IMR-90 (cell line): ENCODE results near the gene MRPL3. TPM values are rescaled to one million over a fixed set of nuclear protein-coding genes. Genes with fewer than 3 reads are reported as not detected.
A peak's percentile ranks its signal among the peaks of the same experiment; 100 is the strongest.

Experiments
- ATAC-seq: fragments of 200-7000 bp; cut with Tn5 transposase; 2 replicates; pipeline ENCODE4 v1.9.1; 2020; ENCODE audit warnings: low read depth, mild to moderate bottlenecking, moderate library complexity
- BruUV-seq: library from RNA; stranded (reverse); fragments of 400-500 nt; replicated peaks from 2 replicates; lab custom pipeline; 2021; lab: Mats Ljungman, UMichigan
- CTCF ChIA-PET: fragments of 300-600 bp; formaldehyde crosslinking; extraction: SDS; loops from one replicate; lab custom pipeline; 2021; ENCODE audit warnings: antibody characterized with exemption; lab: Yijun Ruan, JAX
- POLR2A ChIA-PET: fragments of 300-600 bp; sonication (Branson Sonifier 250); formaldehyde crosslinking; loops from one replicate; lab custom pipeline; 2022; ENCODE audit warnings: antibody characterized with exemption; ENCODE audit not compliant: unreplicated experiment; lab: Charles Lee
- DNase-seq: peaks from one replicate; pipeline ENCODE4 v3.0.0; 2013
- H2AFZ ChIP-seq: replicated peaks from 2 replicates; pipeline ENCODE3; 2013; ENCODE audit warnings: low read length, mild to moderate bottlenecking; ENCODE audit not compliant: poor library complexity
- H2AK5ac ChIP-seq: 2 replicates; pipeline ENCODE4 v1.6.1; 2013; ENCODE audit warnings: low read depth, low read length, inconsistent platforms
- H2AK9ac ChIP-seq: replicated peaks from 2 replicates; pipeline ENCODE3; 2013; ENCODE audit warnings: mild to moderate bottlenecking, low read depth, low read length, moderate library complexity; ENCODE audit not compliant: poor library complexity
- H2BK120ac ChIP-seq: 2 replicates; pipeline ENCODE4 v1.6.1; 2013; ENCODE audit warnings: low read depth, low read length, inconsistent platforms
- H2BK15ac ChIP-seq: 3 replicates; pipeline ENCODE4 v1.6.1; 2013; ENCODE audit warnings: low read depth, low read length, inconsistent platforms
- H2BK20ac ChIP-seq: 2 replicates; pipeline ENCODE4 v1.6.1; 2013; ENCODE audit warnings: low read depth, mild to moderate bottlenecking, inconsistent platforms, low read length, moderate library complexity
- H2BK5ac ChIP-seq: 2 replicates; pipeline ENCODE4 v1.6.1; 2013; ENCODE audit warnings: mild to moderate bottlenecking, low read depth, low read length, inconsistent platforms; ENCODE audit not compliant: poor library complexity, severe bottlenecking
- H3K14ac ChIP-seq: replicated peaks from 2 replicates; pipeline ENCODE4 v1.6.1; 2013; ENCODE audit warnings: low read depth, low read length, inconsistent platforms
- H3K18ac ChIP-seq: 2 replicates; pipeline ENCODE4 v1.6.1; 2013; ENCODE audit warnings: low read depth, low read length, control low read depth
- H3K23ac ChIP-seq: 2 replicates; pipeline ENCODE4 v1.6.1; 2013; ENCODE audit warnings: low read depth, low read length, inconsistent platforms
- H3K27ac ChIP-seq: 2 replicates; pipeline ENCODE4 v1.5.1; 2013; ENCODE audit warnings: mild to moderate bottlenecking, control low read depth, low read length; ENCODE audit not compliant: insufficient read depth
- H3K27me3 ChIP-seq: 2 replicates; pipeline ENCODE4 v1.6.1; 2013; ENCODE audit warnings: low read length; ENCODE audit not compliant: control insufficient read depth, insufficient read depth
- H3K36me3 ChIP-seq: 2 replicates; pipeline ENCODE4 v1.6.1; 2013; ENCODE audit warnings: low read length, mixed read lengths; ENCODE audit not compliant: control insufficient read depth, insufficient read depth
- H3K4ac ChIP-seq: 2 replicates; pipeline ENCODE4 v1.6.1; 2013; ENCODE audit warnings: low read depth, low read length, inconsistent platforms
- H3K4me1 ChIP-seq: 2 replicates; pipeline ENCODE4 v1.6.1; 2013; ENCODE audit warnings: low read length, mixed read lengths; ENCODE audit not compliant: control insufficient read depth, insufficient read depth
- H3K4me2 ChIP-seq: 2 replicates; pipeline ENCODE4 v1.6.1; 2013; ENCODE audit warnings: low read depth, mild to moderate bottlenecking, control low read depth, low read length, moderate library complexity
- H3K4me3 ChIP-seq: 2 replicates; pipeline ENCODE4 v1.5.1; 2013; ENCODE audit warnings: low read depth, mild to moderate bottlenecking, control low read depth, low read length, moderate library complexity; ENCODE audit not compliant: insufficient read depth
- H3K56ac ChIP-seq: 2 replicates; pipeline ENCODE4 v1.6.1; 2013; ENCODE audit warnings: low read length, inconsistent platforms; ENCODE audit not compliant: insufficient read depth; ENCODE audit errors: extremely low read depth
- H3K79me1 ChIP-seq, 2 experiments: 2 replicates each; pipeline ENCODE4 v1.6.1; 2013; ENCODE audit warnings: low read length in 2 of 2, inconsistent platforms in 1 of 2, low read depth in 1 of 2
- H3K9ac ChIP-seq: 2 replicates; pipeline ENCODE4 v1.6.1; 2013; ENCODE audit warnings: low read depth, low read length, control low read depth
- H3K9me1 ChIP-seq: 2 replicates; pipeline ENCODE4 v1.6.1; 2013; ENCODE audit warnings: low read length, inconsistent platforms; ENCODE audit not compliant: insufficient read depth
- H3K9me3 ChIP-seq: 2 replicates; pipeline ENCODE4 v1.6.1; 2013; ENCODE audit warnings: low read length; ENCODE audit not compliant: control insufficient read depth, insufficient read depth
- H4K20me1 ChIP-seq: 2 replicates; pipeline ENCODE4 v1.6.1; 2013; ENCODE audit warnings: low read length, inconsistent platforms; ENCODE audit not compliant: insufficient read depth
- H4K5ac ChIP-seq: 2 replicates; pipeline ENCODE4 v1.6.1; 2013; ENCODE audit warnings: mild to moderate bottlenecking, low read depth, low read length, control low read depth
- H4K8ac ChIP-seq, 2 experiments: 2 replicates each; pipeline ENCODE4 v1.6.1; 2013; ENCODE audit warnings: low read depth in 2 of 2, low read length in 2 of 2, control low read depth in 1 of 2, inconsistent platforms in 1 of 2
- H4K91ac ChIP-seq: 2 replicates; pipeline ENCODE4 v1.6.1; 2013; ENCODE audit warnings: low read depth, low read length, inconsistent platforms; ENCODE audit not compliant: insufficient read depth
- BHLHE40 ChIP-seq: fragments of 150-350 bp; IDR thresholded peaks from 2 replicates; pipeline ENCODE4 v1.6.1; 2016; ENCODE audit warnings: mild to moderate bottlenecking, low read depth, low read length
- CTCF ChIP-seq: conservative IDR thresholded peaks from 2 replicates; pipeline ENCODE4 v1.5.1; 2012; ENCODE audit warnings: mild to moderate bottlenecking, low read depth, low read length, improper control_type of control experiment
- POLR2A ChIP-seq: IDR thresholded peaks from 2 replicates; pipeline ENCODE4 v1.6.1; 2012; ENCODE audit warnings: mild to moderate bottlenecking, low read depth, low read length
- RAD21 ChIP-seq: IDR thresholded peaks from 2 replicates; pipeline ENCODE4 v1.6.1; 2012; ENCODE audit warnings: low read length, improper control_type of control experiment
- RCOR1 ChIP-seq: IDR thresholded peaks from 2 replicates; pipeline ENCODE4 v1.6.1; 2012; ENCODE audit warnings: mild to moderate bottlenecking, low read length, improper control_type of control experiment; ENCODE audit not compliant: insufficient replicate concordance
- WGBS, 2 experiments: methylation state at CpG; one replicate each; pipeline versions ENCODE4 v1.1.5 to v1.1.7; 2013; ENCODE audit warnings: missing lambda C conversion rate in 2 of 2; ENCODE audit not compliant: insufficient read length in 1 of 2; ENCODE audit errors: extremely low coverage in 2 of 2; 5-methylcytosine and 5-hydroxymethylcytosine counted together
- dilution Hi-C: fragments of 300-500 bp; cut with HindIII; formaldehyde crosslinking; loops from one replicate; pipeline ENCODE4 v1.14.3; 2018; ENCODE audit warnings: low sequenced_read_pairs; ENCODE audit not compliant: unreplicated experiment
- in situ Hi-C: fragments of 300-500 bp; cut with MboI; formaldehyde crosslinking; loops from 3 replicates; pipeline ENCODE4 v1.14.3; 2019; ENCODE audit warnings: low sequenced_read_pairs, inconsistent platforms, mixed read lengths
- intact Hi-C: fragments of 100-400 bp; cut with micrococcal nuclease; formaldehyde crosslinking; loops from 2 replicates; pipeline ENCODE4 v1.10.0; 2022
- polyA plus RNA-seq, 3 experiments: library from polyadenylated mRNA; depleted of rRNA; stranded (reverse); fragments of >200 nt; gene quantifications; 2 replicates each; pipeline ENCODE4 v1.2.3, GENCODE V29; 2012; ENCODE audit warnings: low replicate concordance in 1 of 3
- total RNA-seq: library from RNA; depleted of rRNA; stranded (reverse); fragments of >200 nt; gene quantifications from 2 replicates; pipeline ENCODE4 v1.2.3, GENCODE V29; 2012

The MRPL3 gene
- total and polyA plus RNA-seq, 2 of the 4 experiments (the other 2 are of a cell fraction) = 107 to 206 TPM

DNA sequence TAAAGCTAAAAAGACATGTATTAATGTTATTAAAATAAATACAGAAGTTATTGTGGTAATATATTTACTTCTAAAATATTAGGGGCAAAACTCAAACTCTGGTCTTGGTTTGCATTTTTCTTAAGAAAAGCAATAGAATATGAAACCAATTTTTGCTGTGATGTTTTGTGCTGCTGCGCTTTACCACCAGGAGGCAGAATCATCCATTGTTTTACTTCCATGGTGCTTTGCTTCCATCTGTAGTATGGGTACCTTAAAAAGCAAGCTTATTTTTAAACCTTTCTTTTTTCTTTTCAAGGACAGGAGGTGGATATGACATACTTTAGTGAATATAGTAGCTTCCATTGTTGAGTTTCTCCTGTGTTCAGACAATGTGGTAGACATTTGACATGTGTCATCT is 46.6 kb upstream of the MRPL3 start:
- Histone ChIP-seq H3K27ac (no peak overlapping the region), H3K4me2 (no peak overlapping the region), H3K9ac (no peak overlapping the region), H3K56ac (no peak overlapping the region), H2BK20ac (no peak overlapping the region), H3K4me1 (no peaks in the 10 kb centered on the region), H3K23ac (no peak overlapping the region), H2BK15ac (no peak overlapping the region), H4K8ac (no peak overlapping the region), H4K20me1 (no peaks in the 10 kb centered on the region), H3K9me1 (no peaks in the 10 kb centered on the region; the same call in 1 of the 2 replicates), H3K9me3 (no peaks in the 10 kb centered on the region), H2BK5ac (no peak overlapping the region), H3K14ac (no peak overlapping the region), H2AK5ac (no peak overlapping the region), H3K36me3 (no peaks in the 10 kb centered on the region), H3K27me3 (no peaks in the 10 kb centered on the region), H3K4me3 (no peak overlapping the region), H3K18ac (no peak overlapping the region), H2BK120ac (no peak overlapping the region), H3K79me1 (no peaks in the 10 kb centered on the region), H4K91ac (no peak overlapping the region), H2AFZ (no peak overlapping the region), H2AK9ac (no peak overlapping the region), H4K5ac (no peak overlapping the region), H3K4ac (no peak overlapping the region)
- ATAC-seq (no peak), DNase-seq (no peak)
- in situ Hi-C loops (no loop called here), intact Hi-C loops (no loop called here), dilution Hi-C loops (no loop called here)
- no TSS peak for BruUV-seq
- ChIA-PET POLR2A (no interaction called here), CTCF (interaction anchor here (1.7 kb wide), 1 partner anchor 11 kb away, joined by 5 read pairs; no protein-coding TSS in a partner anchor)
- TF ChIP-seq BHLHE40 (no peak), RCOR1 (no peak), RAD21 (no peak), POLR2A (no peak), CTCF (0 out of 2 replicates have a peak, but pooled peaks have one; percentile 19)
- WGBS, 2 experiments = no CpG with 5 or more reads among the region's 1 CpG
